ENCODE results near the gene BRD4. TPM values are rescaled to one million over a fixed set of nuclear protein-coding genes. Genes with fewer than 3 reads are reported as not detected.

Gene BRD4
- total RNA-seq, 1 donor from 2014 or later = 14.7 TPM

DNA sequence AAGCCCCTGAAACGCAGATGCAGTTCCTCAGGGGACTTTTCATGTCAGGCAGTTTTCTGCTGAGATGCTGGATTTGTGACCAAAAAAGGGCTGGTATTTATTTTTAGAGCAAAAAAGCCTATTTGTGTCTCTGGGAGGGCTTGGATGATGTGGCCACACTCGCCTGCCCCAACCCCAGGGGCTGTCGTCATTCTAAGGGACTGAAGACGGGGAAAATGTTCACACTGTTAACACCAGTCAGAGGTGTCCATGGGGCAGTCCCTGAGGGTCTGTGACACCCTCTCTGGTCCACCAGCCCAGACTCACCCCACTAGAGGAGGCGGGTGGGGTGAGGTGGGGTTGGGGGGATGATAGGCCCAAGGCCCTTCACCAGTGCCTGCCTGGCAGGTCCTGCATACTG, 84.2 kb downstream of the BRD4 start:
- no peak overlapping the region for H3K4me3 ChIP-seq (ENCODE audit: low read depth, low read length)

DNA sequence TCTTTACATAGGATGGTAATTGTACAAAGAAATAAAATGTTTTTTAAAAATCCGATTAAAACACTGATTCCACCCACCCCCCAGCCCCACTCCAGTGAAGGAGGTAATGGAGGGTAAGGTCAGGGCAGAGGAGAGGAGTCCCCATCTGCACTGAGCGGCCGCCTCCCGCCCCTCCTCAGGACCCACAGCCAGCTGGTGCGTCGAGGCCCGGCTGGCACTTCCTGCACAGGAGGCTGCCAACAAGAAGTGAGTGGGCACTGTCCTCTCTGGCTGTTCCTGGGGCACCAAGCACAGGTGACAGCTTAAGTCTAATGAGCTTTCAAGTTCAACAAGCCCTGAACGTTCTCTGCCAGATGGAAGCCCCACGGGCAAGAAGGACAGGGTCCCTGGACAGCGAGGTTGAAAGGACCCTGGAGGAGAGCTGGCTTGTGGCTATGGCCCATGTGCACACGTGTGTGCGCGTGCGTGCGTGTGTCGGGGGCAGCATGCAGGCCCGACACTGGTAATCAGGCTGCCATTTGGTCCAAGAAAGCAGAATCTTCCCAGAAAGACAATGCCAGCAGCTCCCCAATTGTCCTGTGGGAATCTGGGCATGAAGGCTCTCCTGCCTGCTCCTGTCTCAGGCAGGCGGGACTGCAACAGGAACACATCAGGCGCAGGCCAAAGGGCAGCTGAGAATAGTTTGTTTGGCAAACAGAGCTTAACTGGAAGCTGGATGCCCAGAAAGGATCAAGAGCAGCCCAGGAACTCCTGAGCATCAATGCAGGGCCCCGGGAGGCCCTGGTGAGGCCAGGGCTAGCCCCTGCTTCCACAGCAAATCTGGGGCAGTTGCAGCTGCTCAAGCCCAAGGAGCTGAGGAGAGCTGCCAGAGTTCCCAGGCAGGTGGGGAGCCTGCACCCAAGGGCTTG, 85.0 kb downstream of the BRD4 start:
- no peak for DNase-seq (ENCODE audit: low read depth)
- TF ChIP-seq, protein P1, sequence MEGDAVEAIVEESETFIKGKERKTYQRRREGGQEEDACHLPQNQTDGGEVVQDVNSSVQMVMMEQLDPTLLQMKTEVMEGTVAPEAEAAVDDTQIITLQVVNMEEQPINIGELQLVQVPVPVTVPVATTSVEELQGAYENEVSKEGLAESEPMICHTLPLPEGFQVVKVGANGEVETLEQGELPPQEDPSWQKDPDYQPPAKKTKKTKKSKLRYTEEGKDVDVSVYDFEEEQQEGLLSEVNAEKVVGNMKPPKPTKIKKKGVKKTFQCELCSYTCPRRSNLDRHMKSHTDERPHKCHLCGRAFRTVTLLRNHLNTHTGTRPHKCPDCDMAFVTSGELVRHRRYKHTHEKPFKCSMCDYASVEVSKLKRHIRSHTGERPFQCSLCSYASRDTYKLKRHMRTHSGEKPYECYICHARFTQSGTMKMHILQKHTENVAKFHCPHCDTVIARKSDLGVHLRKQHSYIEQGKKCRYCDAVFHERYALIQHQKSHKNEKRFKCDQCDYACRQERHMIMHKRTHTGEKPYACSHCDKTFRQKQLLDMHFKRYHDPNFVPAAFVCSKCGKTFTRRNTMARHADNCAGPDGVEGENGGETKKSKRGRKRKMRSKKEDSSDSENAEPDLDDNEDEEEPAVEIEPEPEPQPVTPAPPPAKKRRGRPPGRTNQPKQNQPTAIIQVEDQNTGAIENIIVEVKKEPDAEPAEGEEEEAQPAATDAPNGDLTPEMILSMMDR (conservative IDR thresholded peaks at IDR 0.05; ENCODE audit: low read depth, low read length) = no peak
- no peak overlapping the region for H3K4me3 ChIP-seq (ENCODE audit: low read depth, low read length)

More for the DNA sequence above, 84.2 kb downstream of the BRD4 start:
- TF ChIP-seq, protein P1 (conservative IDR thresholded peaks at IDR 0.05; ENCODE audit: low read depth, low read length) = no peak
- DNase-seq (ENCODE audit: low read depth) = no peak

GRCh38 chr19:15246198-15246481, 86.2 kb downstream of the BRD4 start:
- no peak overlapping the region for H3K4me3 ChIP-seq (ENCODE audit: low read depth, low read length)
- TF ChIP-seq, protein P1 (conservative IDR thresholded peaks at IDR 0.05; ENCODE audit: low read depth, low read length) = no peak
- DNase-seq (ENCODE audit: low read depth) = no peak

- DNase-seq (ENCODE audit: low read depth) = no peak
- H3K4me3 ChIP-seq (ENCODE audit: low read depth, low read length) = no peak overlapping the region
- TF ChIP-seq, protein P1 (conservative IDR thresholded peaks at IDR 0.05; ENCODE audit: low read depth, low read length) = no peak
These were observed 86.8 kb downstream of the BRD4 start for GRCh38 chr19:15245370-15246197.

DNA sequence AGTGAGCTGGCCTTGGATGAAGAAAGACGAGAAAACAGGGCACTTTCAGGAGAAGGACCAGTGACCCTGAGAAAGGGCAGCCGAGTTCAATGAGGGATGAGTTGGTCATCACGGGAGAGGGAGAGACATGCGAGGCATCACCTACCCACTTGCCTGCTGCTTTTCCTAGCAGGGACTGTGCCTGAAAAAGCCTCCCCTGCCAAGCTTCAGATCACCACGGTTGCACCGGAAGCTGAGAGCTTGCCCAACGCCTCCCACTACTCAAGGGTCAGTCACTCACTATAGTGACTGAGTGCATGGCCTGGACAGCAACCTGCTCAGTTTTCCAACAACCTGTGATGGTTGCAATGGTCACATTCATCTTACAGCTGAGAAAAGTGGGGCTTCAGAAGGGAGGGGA, 87.5 kb downstream of the BRD4 start:
- no peak for DNase-seq (ENCODE audit: low read depth)
- TF ChIP-seq, protein P1 (conservative IDR thresholded peaks at IDR 0.05; ENCODE audit: low read depth, low read length) = no peak
- no peak overlapping the region for H3K4me3 ChIP-seq (ENCODE audit: low read depth, low read length)

DNA sequence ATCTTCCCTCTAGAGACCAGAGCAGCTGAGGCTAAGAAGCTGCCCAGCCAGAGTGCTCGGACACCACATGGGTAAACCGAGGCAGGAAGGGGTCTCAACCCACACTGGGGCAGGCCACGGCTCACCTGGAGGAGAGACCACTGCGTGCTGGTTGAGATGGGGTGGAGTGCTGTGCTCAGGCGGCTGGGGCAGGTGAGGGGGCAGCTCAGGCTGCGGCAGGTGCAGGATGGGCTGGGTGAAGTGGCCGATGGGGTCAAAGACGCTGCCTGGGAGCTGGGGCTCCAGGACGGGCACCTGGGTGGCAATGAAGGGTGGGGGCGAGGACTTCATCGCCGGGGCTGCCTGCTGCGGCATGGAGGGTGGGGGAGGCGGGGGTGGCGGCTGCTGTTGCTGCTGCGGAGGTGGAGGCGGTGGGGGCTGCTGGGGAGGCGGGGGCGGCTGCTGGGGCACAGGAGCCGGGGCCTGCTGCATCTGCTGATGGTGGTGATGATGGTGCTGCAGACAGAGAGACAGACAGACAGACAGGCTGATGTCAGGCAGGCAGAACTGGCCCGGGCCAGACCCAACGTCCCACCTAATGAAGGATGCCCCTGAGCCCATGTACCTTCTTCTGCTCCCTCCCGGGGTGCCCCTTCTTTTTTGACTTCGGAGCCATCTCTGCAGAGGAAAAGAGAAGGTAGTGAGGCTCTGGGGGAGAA, 88.1 kb downstream of the BRD4 start:
- TF ChIP-seq, protein P1 (conservative IDR thresholded peaks at IDR 0.05; ENCODE audit: low read depth, low read length) = no peak
- DNase-seq (ENCODE audit: low read depth) = no peak
- H3K4me3 ChIP-seq (ENCODE audit: low read depth, low read length) = no peak overlapping the region
